ENCODE results near the gene CHMP5.

GRCh38 chr9:33264003-33264472, 811 bp upstream of the CHMP5 start:
- TF ChIP-seq CTCF (IDR thresholded peaks at IDR 0.05 in 2 of 3, conservative IDR thresholded peaks at IDR 0.05 in 1 of 3; ENCODE audit: control insufficient read depth in 2 of 3, extremely low read depth in 1 of 3, insufficient read depth in 1 of 3, low read depth in 3 of 3, low read length in 3 of 3) (no peak), MLLT1 (IDR thresholded peaks at IDR 0.05) (peak; percentile 43; the same call in 1 of the 2 replicates), GABPA (IDR thresholded peaks at IDR 0.05; ENCODE audit: low read depth) (no peak), ZNF24 (IDR thresholded peaks at IDR 0.05) (no peak), ZNF274 (IDR thresholded peaks at IDR 0.05; ENCODE audit: insufficient read depth, insufficient read length) (no peak), CUX1 (IDR thresholded peaks at IDR 0.05; ENCODE audit: insufficient replicate concordance, low read depth, low read length) (no peak), ZSCAN29 (IDR thresholded peaks at IDR 0.05) (no peak), CHD2 (IDR thresholded peaks at IDR 0.05; ENCODE audit: borderline replicate concordance, low read depth, low read length) (no peak)
- TF ChIP-seq, protein P1, sequence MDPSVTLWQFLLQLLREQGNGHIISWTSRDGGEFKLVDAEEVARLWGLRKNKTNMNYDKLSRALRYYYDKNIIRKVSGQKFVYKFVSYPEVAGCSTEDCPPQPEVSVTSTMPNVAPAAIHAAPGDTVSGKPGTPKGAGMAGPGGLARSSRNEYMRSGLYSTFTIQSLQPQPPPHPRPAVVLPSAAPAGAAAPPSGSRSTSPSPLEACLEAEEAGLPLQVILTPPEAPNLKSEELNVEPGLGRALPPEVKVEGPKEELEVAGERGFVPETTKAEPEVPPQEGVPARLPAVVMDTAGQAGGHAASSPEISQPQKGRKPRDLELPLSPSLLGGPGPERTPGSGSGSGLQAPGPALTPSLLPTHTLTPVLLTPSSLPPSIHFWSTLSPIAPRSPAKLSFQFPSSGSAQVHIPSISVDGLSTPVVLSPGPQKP (IDR thresholded peaks at IDR 0.05; ENCODE audit: low read depth, low read length): no peak
- TF ChIP-seq, protein P2, sequence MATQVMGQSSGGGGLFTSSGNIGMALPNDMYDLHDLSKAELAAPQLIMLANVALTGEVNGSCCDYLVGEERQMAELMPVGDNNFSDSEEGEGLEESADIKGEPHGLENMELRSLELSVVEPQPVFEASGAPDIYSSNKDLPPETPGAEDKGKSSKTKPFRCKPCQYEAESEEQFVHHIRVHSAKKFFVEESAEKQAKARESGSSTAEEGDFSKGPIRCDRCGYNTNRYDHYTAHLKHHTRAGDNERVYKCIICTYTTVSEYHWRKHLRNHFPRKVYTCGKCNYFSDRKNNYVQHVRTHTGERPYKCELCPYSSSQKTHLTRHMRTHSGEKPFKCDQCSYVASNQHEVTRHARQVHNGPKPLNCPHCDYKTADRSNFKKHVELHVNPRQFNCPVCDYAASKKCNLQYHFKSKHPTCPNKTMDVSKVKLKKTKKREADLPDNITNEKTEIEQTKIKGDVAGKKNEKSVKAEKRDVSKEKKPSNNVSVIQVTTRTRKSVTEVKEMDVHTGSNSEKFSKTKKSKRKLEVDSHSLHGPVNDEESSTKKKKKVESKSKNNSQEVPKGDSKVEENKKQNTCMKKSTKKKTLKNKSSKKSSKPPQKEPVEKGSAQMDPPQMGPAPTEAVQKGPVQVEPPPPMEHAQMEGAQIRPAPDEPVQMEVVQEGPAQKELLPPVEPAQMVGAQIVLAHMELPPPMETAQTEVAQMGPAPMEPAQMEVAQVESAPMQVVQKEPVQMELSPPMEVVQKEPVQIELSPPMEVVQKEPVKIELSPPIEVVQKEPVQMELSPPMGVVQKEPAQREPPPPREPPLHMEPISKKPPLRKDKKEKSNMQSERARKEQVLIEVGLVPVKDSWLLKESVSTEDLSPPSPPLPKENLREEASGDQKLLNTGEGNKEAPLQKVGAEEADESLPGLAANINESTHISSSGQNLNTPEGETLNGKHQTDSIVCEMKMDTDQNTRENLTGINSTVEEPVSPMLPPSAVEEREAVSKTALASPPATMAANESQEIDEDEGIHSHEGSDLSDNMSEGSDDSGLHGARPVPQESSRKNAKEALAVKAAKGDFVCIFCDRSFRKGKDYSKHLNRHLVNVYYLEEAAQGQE (IDR thresholded peaks at IDR 0.05; ENCODE audit: low read depth, low read length): no peak
- TF ChIP-seq, protein P3, sequence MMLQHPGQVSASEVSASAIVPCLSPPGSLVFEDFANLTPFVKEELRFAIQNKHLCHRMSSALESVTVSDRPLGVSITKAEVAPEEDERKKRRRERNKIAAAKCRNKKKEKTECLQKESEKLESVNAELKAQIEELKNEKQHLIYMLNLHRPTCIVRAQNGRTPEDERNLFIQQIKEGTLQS (IDR thresholded peaks at IDR 0.05; ENCODE audit: borderline replicate concordance, extremely low read depth, low read depth, low read length): peak; percentile 19; the same call in 1 of the 2 replicates
